ENCODE data around the gene CTU2.

CTU2 gene

GRCh38 chr16:88685156-88686061 is 20.9 kb upstream of the CTU2 start:
- Histone ChIP-seq H3K27me3 (ENCODE audit: control insufficient read depth, insufficient read depth, low read length) (peaks cover 50% of the 10 kb centered on the region), H3K4me1 (ENCODE audit: control insufficient read depth, insufficient read depth, low read length) (peaks cover 27% of the 10 kb centered on the region)

GRCh38 chr16:88686062-88686438 is 20.3 kb upstream of the CTU2 start:
- Histone ChIP-seq H3K27me3 (ENCODE audit: control insufficient read depth, insufficient read depth, low read length) (peaks cover 54% of the 10 kb centered on the region), H3K36me3 (ENCODE audit: control insufficient read depth, insufficient read depth, low read length) (no peaks in the 10 kb centered on the region)

More at GRCh38 chr16:88685156-88686061, 20.9 kb upstream of the CTU2 start:
- Histone ChIP-seq H3K9ac (ENCODE audit: low read length) (peak overlapping the region; percentile 41), H3K4me3 (ENCODE audit: low read length) (no peak overlapping the region), H3K36me3 (ENCODE audit: control insufficient read depth, insufficient read depth, low read length) (no peaks in the 10 kb centered on the region), H3K9me3 (ENCODE audit: control insufficient read depth, low read length) (no peaks in the 10 kb centered on the region)

GRCh38 chr16:88686439-88687253 is 19.7 kb upstream of the CTU2 start, which contains the start of gene SNAI3:
SNAI3 (minus strand) TSS chr16:88686507; CDS start chr16:88686406, 101 bp downstream.
- H3K9me3 ChIP-seq (ENCODE audit: control insufficient read depth, low read length): no peaks in the 10 kb centered on the region
- H3K4me3 ChIP-seq (ENCODE audit: low read length): no peak within 1 kb of the TSS
- H3K9ac ChIP-seq (ENCODE audit: low read length): peak within 1 kb of the TSS; percentile 41
- H3K4me1 ChIP-seq (ENCODE audit: control insufficient read depth, insufficient read depth, low read length): peaks cover 27% of the 10 kb centered on the region
- H3K36me3 ChIP-seq (ENCODE audit: control insufficient read depth, insufficient read depth, low read length): no peaks in the 10 kb centered on the region
- H3K27me3 ChIP-seq (ENCODE audit: control insufficient read depth, insufficient read depth, low read length): peaks cover 55% of the 10 kb centered on the region

More at GRCh38 chr16:88686062-88686438, 20.3 kb upstream of the CTU2 start:
- H3K9ac ChIP-seq (ENCODE audit: low read length): peak overlapping the region; percentile 41
- H3K4me3 ChIP-seq (ENCODE audit: low read length): no peak overlapping the region
- peaks cover 27% of the 10 kb centered on the region for H3K4me1 ChIP-seq (ENCODE audit: control insufficient read depth, insufficient read depth, low read length)
- no peaks in the 10 kb centered on the region for H3K9me3 ChIP-seq (ENCODE audit: control insufficient read depth, low read length)

- peaks cover 30% of the 10 kb centered on the region for H3K4me1 ChIP-seq (ENCODE audit: control insufficient read depth, insufficient read depth, low read length)
- H3K27me3 ChIP-seq (ENCODE audit: control insufficient read depth, insufficient read depth, low read length): peaks cover 49% of the 10 kb centered on the region
- H3K9ac ChIP-seq (ENCODE audit: low read length): no peak overlapping the region
- H3K36me3 ChIP-seq (ENCODE audit: control insufficient read depth, insufficient read depth, low read length): no peaks in the 10 kb centered on the region
- H3K9me3 ChIP-seq (ENCODE audit: control insufficient read depth, low read length): no peaks in the 10 kb centered on the region
- no peak overlapping the region for H3K4me3 ChIP-seq (ENCODE audit: low read length)
Observed at GRCh38 chr16:88687254-88687576, 19.1 kb upstream of the CTU2 start.

GRCh38 chr16:88687676-88688012 is 18.7 kb upstream of the CTU2 start:
- Histone ChIP-seq H3K27me3 (ENCODE audit: control insufficient read depth, insufficient read depth, low read length) (peaks cover 48% of the 10 kb centered on the region), H3K4me1 (ENCODE audit: control insufficient read depth, insufficient read depth, low read length) (peaks cover 34% of the 10 kb centered on the region), H3K9ac (ENCODE audit: low read length) (no peak overlapping the region), H3K36me3 (ENCODE audit: control insufficient read depth, insufficient read depth, low read length) (no peaks in the 10 kb centered on the region), H3K4me3 (ENCODE audit: low read length) (no peak overlapping the region), H3K9me3 (ENCODE audit: control insufficient read depth, low read length) (no peaks in the 10 kb centered on the region)

GRCh38 chr16:88688013-88688778 is 18.1 kb upstream of the CTU2 start:
- Histone ChIP-seq H3K4me1 (ENCODE audit: control insufficient read depth, insufficient read depth, low read length) (peaks cover 35% of the 10 kb centered on the region), H3K36me3 (ENCODE audit: control insufficient read depth, insufficient read depth, low read length) (no peaks in the 10 kb centered on the region), H3K9me3 (ENCODE audit: control insufficient read depth, low read length) (no peaks in the 10 kb centered on the region), H3K27me3 (ENCODE audit: control insufficient read depth, insufficient read depth, low read length) (peaks cover 51% of the 10 kb centered on the region), H3K4me3 (ENCODE audit: low read length) (no peak overlapping the region), H3K9ac (ENCODE audit: low read length) (no peak overlapping the region)

GRCh38 chr16:88690341-88691128 is 15.8 kb upstream of the CTU2 start:
- Histone ChIP-seq H3K27me3 (ENCODE audit: control insufficient read depth, insufficient read depth, low read length) (peaks cover 31% of the 10 kb centered on the region), H3K9me3 (ENCODE audit: control insufficient read depth, low read length) (no peaks in the 10 kb centered on the region), H3K9ac (ENCODE audit: low read length) (no peak overlapping the region), H3K36me3 (ENCODE audit: control insufficient read depth, insufficient read depth, low read length) (no peaks in the 10 kb centered on the region), H3K4me1 (ENCODE audit: control insufficient read depth, insufficient read depth, low read length) (peaks cover 33% of the 10 kb centered on the region), H3K4me3 (ENCODE audit: low read length) (no peak overlapping the region)

DNA sequence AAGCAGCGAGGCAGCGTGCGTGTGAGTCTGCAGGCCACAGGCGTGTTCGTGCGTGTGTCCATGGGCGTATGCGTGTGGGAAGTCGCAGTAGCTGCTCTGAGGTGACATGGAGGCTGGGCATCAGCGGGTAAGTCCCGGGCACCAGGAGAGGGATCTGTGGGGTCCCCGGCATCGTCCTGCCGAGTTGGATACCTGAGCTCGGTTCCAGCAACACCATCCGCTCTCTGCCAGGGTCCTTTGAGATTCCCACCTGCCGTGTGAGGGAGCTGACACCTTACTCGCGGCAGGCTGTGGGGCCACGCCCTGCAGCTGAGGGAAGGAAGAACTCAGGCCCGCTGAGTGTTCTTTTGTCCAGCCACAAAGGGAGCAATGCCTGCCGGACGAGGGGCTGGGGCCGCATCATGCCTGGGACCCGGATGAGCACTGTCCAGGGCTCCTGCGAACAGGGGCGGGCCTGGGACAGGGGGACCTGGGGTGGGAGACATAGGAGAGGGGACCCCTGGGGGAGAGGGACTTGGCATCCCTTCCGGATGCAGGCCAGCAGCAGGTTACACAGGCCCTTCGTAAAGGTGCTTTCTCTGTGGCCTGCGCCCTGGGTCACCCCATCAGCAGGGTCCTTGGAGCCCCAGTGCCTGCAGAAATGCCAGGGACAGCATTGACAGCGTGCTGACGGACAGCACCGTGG is 15.0 kb upstream of the CTU2 start:
- H3K4me1 ChIP-seq (ENCODE audit: control insufficient read depth, insufficient read depth, low read length): peaks cover 27% of the 10 kb centered on the region
- peaks cover 25% of the 10 kb centered on the region for H3K27me3 ChIP-seq (ENCODE audit: control insufficient read depth, insufficient read depth, low read length)
- no peaks in the 10 kb centered on the region for H3K9me3 ChIP-seq (ENCODE audit: control insufficient read depth, low read length)
- no peak overlapping the region for H3K4me3 ChIP-seq (ENCODE audit: low read length)
- H3K9ac ChIP-seq (ENCODE audit: low read length): no peak overlapping the region
- H3K36me3 ChIP-seq (ENCODE audit: control insufficient read depth, insufficient read depth, low read length): no peaks in the 10 kb centered on the region

GRCh38 chr16:88691924-88692560 is 14.3 kb upstream of the CTU2 start:
- H3K9me3 ChIP-seq (ENCODE audit: control insufficient read depth, low read length): no peaks in the 10 kb centered on the region
- no peaks in the 10 kb centered on the region for H3K36me3 ChIP-seq (ENCODE audit: control insufficient read depth, insufficient read depth, low read length)
- no peak overlapping the region for H3K4me3 ChIP-seq (ENCODE audit: low read length)
- no peak overlapping the region for H3K9ac ChIP-seq (ENCODE audit: low read length)
- peaks cover 23% of the 10 kb centered on the region for H3K4me1 ChIP-seq (ENCODE audit: control insufficient read depth, insufficient read depth, low read length)
- peaks cover 22% of the 10 kb centered on the region for H3K27me3 ChIP-seq (ENCODE audit: control insufficient read depth, insufficient read depth, low read length)

DNA sequence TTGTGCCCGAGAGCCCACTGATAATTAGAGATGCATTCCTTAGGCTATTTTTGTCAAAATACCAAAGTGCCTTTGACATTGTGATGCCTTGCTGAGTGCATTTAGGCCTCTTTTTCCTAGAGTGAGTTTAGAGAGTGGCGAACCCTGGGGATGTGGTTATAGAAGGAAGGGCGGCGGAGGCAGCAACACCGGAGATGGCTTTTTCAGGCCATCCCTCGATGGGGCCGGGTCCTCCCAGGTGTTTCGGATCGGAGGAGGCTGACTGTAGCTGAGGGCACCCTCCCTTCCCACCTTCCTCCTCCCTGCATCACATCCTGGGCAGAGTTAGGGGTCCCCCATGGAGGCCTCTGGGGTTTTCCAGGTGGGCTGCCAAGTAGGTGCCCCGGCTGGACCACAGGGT is 13.4 kb upstream of the CTU2 start:
- H3K27me3 ChIP-seq (ENCODE audit: control insufficient read depth, insufficient read depth, low read length): peaks cover 22% of the 10 kb centered on the region
- H3K4me3 ChIP-seq (ENCODE audit: low read length): no peak overlapping the region
- peaks cover 15% of the 10 kb centered on the region for H3K4me1 ChIP-seq (ENCODE audit: control insufficient read depth, insufficient read depth, low read length)
- no peaks in the 10 kb centered on the region for H3K9me3 ChIP-seq (ENCODE audit: control insufficient read depth, low read length)
- H3K36me3 ChIP-seq (ENCODE audit: control insufficient read depth, insufficient read depth, low read length): no peaks in the 10 kb centered on the region
- no peak overlapping the region for H3K9ac ChIP-seq (ENCODE audit: low read length)

Data from mucosa of stomach (tissue), 1 donor.